ENCODE data around the gene GNMT.

DNA sequence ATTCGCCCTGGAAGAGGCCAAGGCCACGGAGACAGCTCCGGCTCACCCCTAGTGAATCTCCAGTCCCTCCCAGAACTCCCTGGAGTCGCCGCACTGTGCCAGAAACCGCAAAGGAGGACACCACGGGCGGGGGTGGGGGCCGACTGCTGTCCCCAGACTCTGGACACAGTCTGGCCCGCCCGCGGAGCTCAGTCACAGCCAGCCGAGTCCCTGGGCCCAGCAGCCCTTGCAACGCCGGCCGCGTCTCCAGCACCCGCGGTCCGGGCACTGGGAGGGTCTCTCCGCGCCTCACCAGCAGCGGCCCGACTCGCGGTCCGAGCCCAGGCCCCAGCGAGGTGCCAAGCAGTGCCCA is 17.9 kb downstream of the GNMT start:
- TF ChIP-seq, protein P1, sequence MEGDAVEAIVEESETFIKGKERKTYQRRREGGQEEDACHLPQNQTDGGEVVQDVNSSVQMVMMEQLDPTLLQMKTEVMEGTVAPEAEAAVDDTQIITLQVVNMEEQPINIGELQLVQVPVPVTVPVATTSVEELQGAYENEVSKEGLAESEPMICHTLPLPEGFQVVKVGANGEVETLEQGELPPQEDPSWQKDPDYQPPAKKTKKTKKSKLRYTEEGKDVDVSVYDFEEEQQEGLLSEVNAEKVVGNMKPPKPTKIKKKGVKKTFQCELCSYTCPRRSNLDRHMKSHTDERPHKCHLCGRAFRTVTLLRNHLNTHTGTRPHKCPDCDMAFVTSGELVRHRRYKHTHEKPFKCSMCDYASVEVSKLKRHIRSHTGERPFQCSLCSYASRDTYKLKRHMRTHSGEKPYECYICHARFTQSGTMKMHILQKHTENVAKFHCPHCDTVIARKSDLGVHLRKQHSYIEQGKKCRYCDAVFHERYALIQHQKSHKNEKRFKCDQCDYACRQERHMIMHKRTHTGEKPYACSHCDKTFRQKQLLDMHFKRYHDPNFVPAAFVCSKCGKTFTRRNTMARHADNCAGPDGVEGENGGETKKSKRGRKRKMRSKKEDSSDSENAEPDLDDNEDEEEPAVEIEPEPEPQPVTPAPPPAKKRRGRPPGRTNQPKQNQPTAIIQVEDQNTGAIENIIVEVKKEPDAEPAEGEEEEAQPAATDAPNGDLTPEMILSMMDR (IDR thresholded peaks at IDR 0.05; ENCODE audit: insufficient read depth, low read length, poor library complexity, severe bottlenecking) = no peak
- TF ChIP-seq EZH2phosphoT487 (conservative IDR thresholded peaks at IDR 0.05; ENCODE audit: low read length) = no peak
